H9 (cell line): ENCODE data around the gene TLR3. TPM values are rescaled to one million over a fixed set of nuclear protein-coding genes. Genes with fewer than 3 reads are reported as not detected.
A peak's percentile ranks its signal among the peaks of the same experiment; 100 is the strongest.

Source experiments
- DNase-seq: peaks from one replicate; pipeline ENCODE4 v3.0.0-alpha.2; 2017
- H2AFZ ChIP-seq: one replicate; pipeline ENCODE4 v1.6.1; 2013; ENCODE audit warnings: mild to moderate bottlenecking, low read length, control low read depth, moderate library complexity
- H2AK5ac ChIP-seq: 2 replicates; pipeline ENCODE4 v1.6.1; 2013; ENCODE audit warnings: low read length, control low read depth, mixed read lengths; ENCODE audit not compliant: insufficient read length
- H2BK120ac ChIP-seq: one replicate; pipeline ENCODE4 v1.6.1; 2013; ENCODE audit warnings: low read depth, mild to moderate bottlenecking, low read length, control low read depth, inconsistent platforms; ENCODE audit not compliant: poor library complexity, severe bottlenecking
- H2BK12ac ChIP-seq: 2 replicates; pipeline ENCODE4 v1.6.1; 2013; ENCODE audit warnings: low read length, control low read depth, mixed read lengths, low read depth; ENCODE audit not compliant: insufficient read length
- H2BK15ac ChIP-seq: 2 replicates; pipeline ENCODE4 v1.6.1; 2013; ENCODE audit warnings: low read depth, low read length, control low read depth
- H2BK20ac ChIP-seq: one replicate; pipeline ENCODE4 v1.6.1; 2013; ENCODE audit warnings: low read depth, mild to moderate bottlenecking, low read length, control low read depth, inconsistent platforms; ENCODE audit not compliant: poor library complexity, severe bottlenecking
- H2BK5ac ChIP-seq: 2 replicates; pipeline ENCODE4 v1.6.1; 2013; ENCODE audit warnings: low read length, control low read depth, mixed read lengths; ENCODE audit not compliant: insufficient read length
- H3K14ac ChIP-seq: 2 replicates; pipeline ENCODE4 v1.6.1; 2013; ENCODE audit warnings: low read length, control low read depth; ENCODE audit not compliant: insufficient read depth
- H3K18ac ChIP-seq: 2 replicates; pipeline ENCODE4 v1.6.1; 2013; ENCODE audit warnings: low read depth, mild to moderate bottlenecking, mixed read lengths, low read length, control low read depth; ENCODE audit not compliant: insufficient read length
- H3K23ac ChIP-seq: 2 replicates; pipeline ENCODE4 v1.6.1; 2013; ENCODE audit warnings: low read length, control low read depth, mixed read lengths, low read depth; ENCODE audit not compliant: insufficient read length
- H3K23me2 ChIP-seq: 2 replicates; pipeline ENCODE4 v1.6.1; 2013; ENCODE audit warnings: low read depth, mild to moderate bottlenecking, mixed read lengths, low read length, control low read depth; ENCODE audit not compliant: insufficient read length, poor library complexity, severe bottlenecking
- H3K27ac ChIP-seq: 2 replicates; pipeline ENCODE4 v1.5.1; 2013; ENCODE audit warnings: low read length, control low read depth, mixed read lengths, low read depth; ENCODE audit not compliant: insufficient read length
- H3K27me3 ChIP-seq: 2 replicates; pipeline ENCODE4 v1.6.1; 2013; ENCODE audit warnings: low read length, control low read depth, inconsistent platforms; ENCODE audit not compliant: insufficient read depth
- H3K4ac ChIP-seq: 2 replicates; pipeline ENCODE4 v1.6.1; 2013; ENCODE audit warnings: low read depth, mild to moderate bottlenecking, control low read depth, inconsistent platforms, low read length, moderate library complexity
- H3K4me1 ChIP-seq: 2 replicates; pipeline ENCODE4 v1.6.1; 2013; ENCODE audit warnings: low read length, control low read depth, inconsistent platforms; ENCODE audit not compliant: insufficient read depth
- H3K4me2 ChIP-seq: 2 replicates; pipeline ENCODE4 v1.6.1; 2013; ENCODE audit warnings: low read length, control low read depth, mixed read lengths; ENCODE audit not compliant: insufficient read length, insufficient read depth
- H3K56ac ChIP-seq: 2 replicates; pipeline ENCODE4 v1.6.1; 2013; ENCODE audit warnings: low read depth, mild to moderate bottlenecking, mixed read lengths, low read length, control low read depth; ENCODE audit not compliant: insufficient read length
- H3K79me1 ChIP-seq: 2 replicates; pipeline ENCODE4 v1.6.1; 2013; ENCODE audit warnings: low read depth, mild to moderate bottlenecking, moderate library complexity, low read length, control low read depth, inconsistent platforms; ENCODE audit not compliant: insufficient read depth, poor library complexity, severe bottlenecking
- H3K79me2 ChIP-seq: 2 replicates; pipeline ENCODE4 v1.6.1; 2013; ENCODE audit warnings: low read length, control low read depth, inconsistent platforms; ENCODE audit not compliant: insufficient read depth
- H3K9ac ChIP-seq: 2 replicates; pipeline ENCODE4 v1.6.1; 2013; ENCODE audit warnings: low read length, control low read depth, mixed read lengths; ENCODE audit not compliant: insufficient read length; ENCODE audit errors: extremely low read depth
- H3K9me3 ChIP-seq: one replicate; pipeline ENCODE4 v1.6.1; 2013; ENCODE audit warnings: low read depth, low read length, inconsistent platforms; ENCODE audit not compliant: control insufficient read depth
- H3T11ph ChIP-seq: one replicate; pipeline ENCODE4 v1.6.1; 2013; ENCODE audit warnings: mild to moderate bottlenecking, low read length, control low read depth, inconsistent platforms
- H4K20me1 ChIP-seq: one replicate; pipeline ENCODE4 v1.6.1; 2013; ENCODE audit not compliant: control insufficient read depth, insufficient read length, insufficient read depth
- H4K5ac ChIP-seq: 2 replicates; pipeline ENCODE4 v1.6.1; 2013; ENCODE audit warnings: low read depth, mild to moderate bottlenecking, mixed read lengths, low read length, control low read depth; ENCODE audit not compliant: insufficient read length
- H4K8ac ChIP-seq: replicated peaks from 2 replicates; pipeline ENCODE4 v1.6.1; 2013; ENCODE audit warnings: low read length, control low read depth, mixed read lengths, low read depth; ENCODE audit not compliant: insufficient read length
- H4K91ac ChIP-seq: 2 replicates; pipeline ENCODE4 v1.6.1; 2013; ENCODE audit warnings: low read depth, mild to moderate bottlenecking, moderate library complexity, mixed read lengths, low read length, control low read depth; ENCODE audit not compliant: insufficient read length
- H3K27ac Mint-ChIP-seq, 3 experiments: 2 replicates in 2 of 3; 3 replicates in 1 of 3; pipeline ENCODE4 v1.8.0; 2020 to 2021; ENCODE audit warnings: mixed read lengths in 3 of 3, mild to moderate bottlenecking in 1 of 3, moderate library complexity in 1 of 3
- H3K27me3 Mint-ChIP-seq: 2 replicates; pipeline ENCODE4 v1.8.0; 2021; ENCODE audit warnings: low read depth, mild to moderate bottlenecking, moderate library complexity, mixed read lengths
- H3K36me3 Mint-ChIP-seq, 3 experiments: 2 replicates in 2 of 3; 3 replicates in 1 of 3; pipeline ENCODE4 v1.8.0; 2020 to 2021; ENCODE audit warnings: low read depth in 3 of 3, mixed read lengths in 3 of 3; ENCODE audit not compliant: insufficient read depth in 1 of 3
- H3K4me1 Mint-ChIP-seq, 2 experiments: 2 replicates each; pipeline ENCODE4 v1.8.0; 2020; ENCODE audit warnings: mixed read lengths in 2 of 2
- H3K4me3 Mint-ChIP-seq, 2 experiments: 2 replicates in 1 of 2; 3 replicates in 1 of 2; pipeline ENCODE4 v1.8.0; 2020 to 2021; ENCODE audit warnings: mild to moderate bottlenecking in 2 of 2, mixed read lengths in 2 of 2, moderate library complexity in 1 of 2
- H3K9me3 Mint-ChIP-seq, 2 experiments: 2 replicates in 1 of 2; 3 replicates in 1 of 2; pipeline ENCODE4 v1.8.0; 2020; ENCODE audit warnings: mild to moderate bottlenecking in 2 of 2, mixed read lengths in 2 of 2, moderate library complexity in 1 of 2
- CTCF ChIP-seq: fragments of 200-600 bp; sonication (generic); conservative IDR thresholded peaks from 3 replicates; pipeline ENCODE4 v1.8.0; 2021; ENCODE audit warnings: antibody characterized with exemption, mild to moderate bottlenecking
- WGBS: extraction: QIAGEN DNeasy Blood & Tissue Kit; methylation state at CpG from one replicate; pipeline ENCODE4 v1.1.7; 2013; ENCODE audit warnings: missing lambda C conversion rate, low lambda C conversion rate, mixed read lengths; ENCODE audit not compliant: insufficient read length; ENCODE audit errors: extremely low coverage; 5-methylcytosine and 5-hydroxymethylcytosine counted together
- total RNA-seq: library from RNA; stranded (reverse); gene quantifications from 2 replicates; pipeline ENCODE4 v1.2.1, GENCODE V29; 2021

TLR3 gene
- total RNA-seq, 1 experiment from 2014 or later, result 0.92 TPM

- Mint-ChIP-seq H3K4me3 (peak overlapping the region in 1 of 2 experiments; percentile 14; a peak in 2 of 5 replicates), H3K9me3 (no peaks in the 10 kb centered on the region; a peak in 1 of 5 replicates)
These were observed 47.7 kb downstream of the TLR3 start for GRCh38 chr4:186116697-186117096.

More at GRCh38 chr4:186116697-186117096, 47.7 kb downstream of the TLR3 start:
- WGBS, result no CpG with 5 or more reads among the region's 2 CpGs
- Mint-ChIP-seq H3K36me3 (peaks cover 0 to 3% (median 0%) of the 10 kb centered on the region in 3 experiments; a peak in 3 of 7 replicates), H3K27me3 (peaks cover 10% of the 10 kb centered on the region), H3K27ac (no peak overlapping the region), H3K4me1 (peaks cover 17% of the 10 kb centered on the region in 2 experiments)
- no peak overlapping the region for H3K56ac ChIP-seq
- H2AFZ ChIP-seq, result no peak overlapping the region
- no peak overlapping the region for H3T11ph ChIP-seq
- H2AK5ac ChIP-seq, result no peak overlapping the region
- no peak for TF ChIP-seq CTCF
- DNase-seq, result no peak
- H3K79me1 ChIP-seq, result no peaks in the 10 kb centered on the region
- no peak overlapping the region for H2BK20ac ChIP-seq
- no peak overlapping the region for H2BK12ac ChIP-seq
- no peak overlapping the region for H4K91ac ChIP-seq
- H3K79me2 ChIP-seq, result no peaks in the 10 kb centered on the region
- no peaks in the 10 kb centered on the region for H3K4me1 ChIP-seq
- no peak overlapping the region for H4K5ac ChIP-seq
- H3K9me3 ChIP-seq, result no peaks in the 10 kb centered on the region
- H3K27me3 ChIP-seq, result no peaks in the 10 kb centered on the region
- no peak overlapping the region for H3K18ac ChIP-seq
- no peaks in the 10 kb centered on the region for H3K23me2 ChIP-seq
- H3K27ac ChIP-seq, result no peak overlapping the region
- no peak overlapping the region for H4K8ac ChIP-seq
- H2BK120ac ChIP-seq, result no peak overlapping the region
- no peaks in the 10 kb centered on the region for H4K20me1 ChIP-seq
- no peak overlapping the region for H3K14ac ChIP-seq
- H3K4me2 ChIP-seq, result no peak overlapping the region
- H3K23ac ChIP-seq, result no peak overlapping the region
- H2BK15ac ChIP-seq, result no peak overlapping the region
- H3K9ac ChIP-seq, result no peak overlapping the region
- H2BK5ac ChIP-seq, result no peak overlapping the region
- no peak overlapping the region for H3K4ac ChIP-seq
